A172 (cell line): Measurements from ENCODE around the gene SGPP1. TPM values are rescaled to one million over a fixed set of nuclear protein-coding genes. Genes with fewer than 3 reads are reported as not detected.
"Not testable (repeated sequence)": the region's sequence is repeated elsewhere in the genome, so short reads cannot be mapped to it uniquely, and the experiment has no call there.

Source experiments
- DNase-seq: peaks from one replicate; pipeline ENCODE4 v3.0.0-alpha.2; 2015; ENCODE audit warnings: low spot score
- total RNA-seq: library from RNA; depleted of rRNA; stranded (reverse); fragments of >200 nt; shearing (Covaris generic); gene quantifications from 2 replicates; pipeline ENCODE4 v1.2.3, GENCODE V29; 2014

SGPP1 gene
- total RNA-seq, 1 experiment from 2014 or later = 26.2 TPM

GRCh38 chr14:63673255-63673654 is 54.6 kb downstream of the SGPP1 start:
- DNase-seq = no peak

GRCh38 chr14:63672417-63673180 is 55.3 kb downstream of the SGPP1 start:
- no peak for DNase-seq

GRCh38 chr14:63671987-63672386 is 55.9 kb downstream of the SGPP1 start:
- DNase-seq = no peak

- no peak for DNase-seq
Observed at GRCh38 chr14:63670692-63671091, 57.2 kb downstream of the SGPP1 start.

- DNase-seq = no peak
Observed at GRCh38 chr14:63666335-63666734, 61.5 kb downstream of the SGPP1 start.

GRCh38 chr14:63663428-63664341 is 64.2 kb downstream of the SGPP1 start:
- DNase-seq = no peak

GRCh38 chr14:63662776-63663175 is 65.1 kb downstream of the SGPP1 start:
- DNase-seq = no peak

- DNase-seq = not testable (repeated sequence)
Observed at GRCh38 chr14:63661881-63662280, 66.0 kb downstream of the SGPP1 start.

GRCh38 chr14:63659726-63660125 is 68.1 kb downstream of the SGPP1 start:
- no peak for DNase-seq

- no peak for DNase-seq
Observed at GRCh38 chr14:63656194-63656593, 71.7 kb downstream of the SGPP1 start.

- no peak for DNase-seq
Observed at GRCh38 chr14:63654936-63655335, 72.9 kb downstream of the SGPP1 start.

GRCh38 chr14:63654346-63654745 is 73.5 kb downstream of the SGPP1 start:
- no peak for DNase-seq

- no peak for DNase-seq
Observed at GRCh38 chr14:63652406-63652805, 75.5 kb downstream of the SGPP1 start.

- no peak for DNase-seq
Observed at GRCh38 chr14:63650256-63650952, 77.5 kb downstream of the SGPP1 start.

- no peak for DNase-seq
Observed at GRCh38 chr14:63647696-63648410, 80.0 kb downstream of the SGPP1 start.

GRCh38 chr14:63644741-63645140 is 83.1 kb downstream of the SGPP1 start:
- no peak for DNase-seq

- DNase-seq = no peak
Observed at GRCh38 chr14:63642656-63643382, 85.0 kb downstream of the SGPP1 start.

GRCh38 chr14:63642229-63642611 is 85.6 kb downstream of the SGPP1 start:
- peak; percentile 85 for DNase-seq

- peak; percentile 96 for DNase-seq
Observed at GRCh38 chr14:63641473-63642228, 86.2 kb downstream of the SGPP1 start, which contains the start of gene WDR89. Gene WDR89 (minus strand): TSS chr14:63641871. CDS start chr14:63599942, 41,929 bp downstream.

- no peak for DNase-seq
Observed at GRCh38 chr14:63638493-63638892, 89.4 kb downstream of the SGPP1 start.
